Breast epithelium (tissue), 4 donors: ENCODE results near the gene TEX261. TPM values are rescaled to one million over a fixed set of nuclear protein-coding genes. Genes with fewer than 3 reads are reported as not detected.
A peak's percentile ranks its signal among the peaks of the same experiment; 100 is the strongest.

Experiments used
- DNase-seq, 2 donors: peaks; one replicate each; pipeline ENCODE4 v3.0.0-alpha.2; 2019; ENCODE audit warnings: low spot score in 2 of 2
- H3K27ac ChIP-seq, 2 donors: fragments of 200-600 bp; sonication (generic) in 1 of 2; one replicate each; pipeline ENCODE4 v1.5.1; 2016 to 2019; ENCODE audit warnings: mild to moderate bottlenecking in 1 of 2
- H3K27me3 ChIP-seq, 2 donors: fragments of 200-600 bp; sonication (generic) in 1 of 2; one replicate each; pipeline versions ENCODE4 v1.5.1 to v1.6.0; 2017 to 2019; ENCODE audit warnings: control low read depth in 1 of 2, mild to moderate bottlenecking in 1 of 2
- H3K36me3 ChIP-seq: fragments of 200-600 bp; one replicate; pipeline ENCODE4 v1.5.1; 2019
- H3K4me1 ChIP-seq, 2 donors: fragments of 200-600 bp; sonication (generic); one replicate each; pipeline ENCODE4 v1.5.1; 2016 to 2019; ENCODE audit warnings: control low read depth in 1 of 2
- H3K4me3 ChIP-seq, 3 donors: fragments of 200-600 bp; sonication (generic); 1 replicate in 2 of 3; 2 replicates in 1 of 3; pipeline ENCODE4 v1.5.1; 2016 to 2019; ENCODE audit warnings: mild to moderate bottlenecking in 3 of 3, moderate library complexity in 2 of 3
- H3K9me3 ChIP-seq, 2 donors: fragments of 200-600 bp; sonication (generic) in 1 of 2; one replicate each; pipeline ENCODE4 v1.5.1; 2016 to 2019; ENCODE audit warnings: control low read depth in 1 of 2
- POLR2A ChIP-seq: fragments of 450-650 bp; IDR thresholded peaks from one replicate; pipeline ENCODE4 v1.6.1; 2016; ENCODE audit warnings: antibody characterized with exemption, mild to moderate bottlenecking, moderate library complexity
- POLR2AphosphoS5 ChIP-seq, 3 donors: sonication (generic); formaldehyde crosslinking; IDR thresholded peaks; one replicate each; pipeline ENCODE4 v1.6.1; 2017; ENCODE audit warnings: antibody characterized with exemption in 3 of 3
- intact Hi-C: fragments of 100-400 bp; cut with DNase I; formaldehyde crosslinking; loops from one replicate; pipeline ENCODE4 v1.15.1; 2023; ENCODE audit warnings: low total_unique reads
- total RNA-seq, 3 donors: library from RNA; depleted of rRNA; stranded (reverse); fragments of >200 nt; gene quantifications; one replicate each; pipeline ENCODE4 v1.1.0, GENCODE V29; 2016
- TF ChIP-seq, protein P1 (sequence below), 3 donors: fragments of 450-650 bp; IDR thresholded peaks; one replicate each; pipeline ENCODE4 v1.5.1; 2016 to 2017; ENCODE audit warnings: antibody characterized with exemption in 3 of 3, mild to moderate bottlenecking in 3 of 3, moderate library complexity in 3 of 3

The TEX261 gene
- total RNA-seq, 3 donors from 2014 or later: 39.5 to 48.8 (median 40.0) TPM

DNA sequence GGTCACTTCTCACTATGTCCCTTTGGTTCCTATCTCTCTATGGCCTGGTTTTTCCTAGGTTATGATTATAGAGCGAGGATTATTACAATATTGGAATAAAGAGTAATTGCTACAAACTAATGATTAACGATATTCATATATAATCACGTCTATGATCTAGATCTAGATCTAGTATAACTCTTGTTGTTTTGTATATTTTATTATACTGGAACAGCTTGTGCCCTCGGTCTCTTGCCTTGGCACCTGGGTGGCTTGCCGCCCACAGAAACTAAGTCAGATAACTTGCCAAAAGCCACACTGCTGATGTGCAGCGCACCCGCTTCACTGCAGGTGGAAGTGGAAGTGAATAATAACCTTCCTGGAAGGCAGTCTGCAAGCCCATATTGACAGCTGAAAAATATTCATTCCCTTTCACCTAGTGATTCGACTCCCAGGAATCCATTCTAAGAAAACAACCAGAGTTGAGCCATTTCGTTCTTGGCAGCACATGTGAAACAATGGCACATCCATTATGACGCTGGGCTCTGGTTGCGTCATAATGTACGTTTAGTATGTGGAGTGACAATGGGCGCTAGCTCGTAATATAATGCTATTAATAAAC is 17.0 kb downstream of the TEX261 start:
- Histone ChIP-seq H3K27me3 (no peaks in the 10 kb centered on the region), H3K4me1 (no peaks in the 10 kb centered on the region), H3K27ac (peak overlapping the region; percentile 89 to 94), H3K36me3 (no peaks in the 10 kb centered on the region), H3K9me3 (no peaks in the 10 kb centered on the region), H3K4me3 (peak overlapping the region; percentile 55 to 81 (median 71))
- TF ChIP-seq POLR2A (no peak), POLR2AphosphoS5 (IDR thresholded peaks at IDR 0.05) (peak; percentile 46 to 75 (median 50))
- TF ChIP-seq, protein P1, sequence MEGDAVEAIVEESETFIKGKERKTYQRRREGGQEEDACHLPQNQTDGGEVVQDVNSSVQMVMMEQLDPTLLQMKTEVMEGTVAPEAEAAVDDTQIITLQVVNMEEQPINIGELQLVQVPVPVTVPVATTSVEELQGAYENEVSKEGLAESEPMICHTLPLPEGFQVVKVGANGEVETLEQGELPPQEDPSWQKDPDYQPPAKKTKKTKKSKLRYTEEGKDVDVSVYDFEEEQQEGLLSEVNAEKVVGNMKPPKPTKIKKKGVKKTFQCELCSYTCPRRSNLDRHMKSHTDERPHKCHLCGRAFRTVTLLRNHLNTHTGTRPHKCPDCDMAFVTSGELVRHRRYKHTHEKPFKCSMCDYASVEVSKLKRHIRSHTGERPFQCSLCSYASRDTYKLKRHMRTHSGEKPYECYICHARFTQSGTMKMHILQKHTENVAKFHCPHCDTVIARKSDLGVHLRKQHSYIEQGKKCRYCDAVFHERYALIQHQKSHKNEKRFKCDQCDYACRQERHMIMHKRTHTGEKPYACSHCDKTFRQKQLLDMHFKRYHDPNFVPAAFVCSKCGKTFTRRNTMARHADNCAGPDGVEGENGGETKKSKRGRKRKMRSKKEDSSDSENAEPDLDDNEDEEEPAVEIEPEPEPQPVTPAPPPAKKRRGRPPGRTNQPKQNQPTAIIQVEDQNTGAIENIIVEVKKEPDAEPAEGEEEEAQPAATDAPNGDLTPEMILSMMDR (IDR thresholded peaks at IDR 0.05): peak in 1 of 3 donors; percentile 28
- DNase-seq: peak; percentile 45 to 66
- intact Hi-C loops: no loop called here

DNA sequence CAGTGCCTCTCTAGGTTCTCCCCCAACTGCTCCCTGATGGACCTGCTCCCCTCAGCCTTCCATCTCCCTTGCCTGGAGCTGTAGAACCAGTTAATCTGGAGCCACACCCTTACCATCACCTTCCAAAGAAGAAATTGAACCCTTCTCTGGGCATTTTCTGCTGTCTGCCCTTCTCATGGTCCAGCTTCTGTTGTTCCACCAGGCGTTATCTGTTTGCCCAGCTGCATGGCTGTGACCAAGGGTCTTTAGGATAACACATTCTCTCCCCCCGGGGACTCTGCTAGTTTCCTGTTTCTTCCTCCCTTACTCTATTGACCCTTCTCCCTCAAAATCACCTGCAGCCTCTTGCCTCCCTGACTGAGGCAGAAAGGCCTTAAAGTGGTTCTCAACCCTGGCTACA is 19.4 kb downstream of the TEX261 start:
- TF ChIP-seq, protein P1 (IDR thresholded peaks at IDR 0.05): no peak
- TF ChIP-seq POLR2A (no peak), POLR2AphosphoS5 (IDR thresholded peaks at IDR 0.05) (no peak)
- Histone ChIP-seq H3K4me3 (no peak overlapping the region), H3K36me3 (no peaks in the 10 kb centered on the region), H3K9me3 (no peaks in the 10 kb centered on the region), H3K4me1 (no peaks in the 10 kb centered on the region), H3K27ac (no peak overlapping the region), H3K27me3 (no peaks in the 10 kb centered on the region)
- intact Hi-C loops: no loop called here
- DNase-seq: peak in 1 of 2 donors; percentile 2

DNA sequence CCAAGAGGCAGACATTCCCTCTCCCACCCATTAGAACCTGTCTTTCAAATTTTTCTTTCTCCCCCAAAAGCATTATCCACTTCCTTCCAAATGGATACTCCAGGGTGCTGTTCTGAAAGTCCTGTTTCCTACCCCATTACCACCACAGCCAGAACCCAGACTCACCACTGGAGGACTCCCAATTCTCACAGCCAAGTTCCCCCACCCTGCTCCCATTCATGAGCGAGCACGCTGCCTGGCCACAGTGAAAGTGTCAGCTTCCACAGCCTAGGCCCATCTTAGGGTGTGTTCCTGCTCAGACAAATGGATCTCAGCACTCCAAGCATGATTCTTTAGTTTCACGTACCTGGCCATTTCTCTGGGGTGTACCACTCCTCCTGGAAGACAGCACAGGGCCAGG is 20.1 kb downstream of the TEX261 start:
- no peak for TF ChIP-seq POLR2A
- TF ChIP-seq POLR2AphosphoS5 (IDR thresholded peaks at IDR 0.05): no peak
- TF ChIP-seq, protein P1 (IDR thresholded peaks at IDR 0.05): no peak
- peak in 1 of 2 donors; percentile 10 for DNase-seq
- intact Hi-C loops: no loop called here
- Histone ChIP-seq H3K4me1 (no peaks in the 10 kb centered on the region), H3K36me3 (no peaks in the 10 kb centered on the region), H3K27me3 (no peaks in the 10 kb centered on the region), H3K27ac (no peak overlapping the region), H3K9me3 (no peaks in the 10 kb centered on the region), H3K4me3 (no peak overlapping the region)

DNA sequence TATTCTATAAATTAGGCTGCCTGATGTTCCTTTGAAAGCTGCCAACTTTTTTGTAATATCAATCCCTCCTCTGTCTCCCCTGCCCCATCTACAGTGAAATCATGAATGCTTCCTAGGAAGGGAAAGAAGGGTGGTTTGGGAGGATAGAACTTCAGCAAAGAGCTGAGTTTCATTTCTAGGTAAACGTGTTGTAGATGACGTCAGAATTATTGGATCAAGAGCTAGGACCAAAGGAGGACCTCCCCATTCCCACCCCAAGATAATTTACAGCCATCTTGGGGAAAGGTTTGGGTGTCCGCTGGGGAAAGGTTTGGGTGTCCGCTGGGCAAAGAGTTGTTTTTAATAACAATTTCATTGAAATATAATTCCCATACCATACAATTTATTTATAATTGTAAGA is 27.5 kb downstream of the TEX261 start:
- TF ChIP-seq, protein P1 (IDR thresholded peaks at IDR 0.05): no peak
- no peak for TF ChIP-seq POLR2AphosphoS5 (IDR thresholded peaks at IDR 0.05)
- TF ChIP-seq POLR2A: no peak
- Histone ChIP-seq H3K4me1 (no peaks in the 10 kb centered on the region), H3K9me3 (no peaks in the 10 kb centered on the region), H3K36me3 (no peaks in the 10 kb centered on the region), H3K4me3 (no peak overlapping the region), H3K27me3 (no peaks in the 10 kb centered on the region), H3K27ac (no peak overlapping the region)
- intact Hi-C loops: no loop called here
- DNase-seq: no peak

DNA sequence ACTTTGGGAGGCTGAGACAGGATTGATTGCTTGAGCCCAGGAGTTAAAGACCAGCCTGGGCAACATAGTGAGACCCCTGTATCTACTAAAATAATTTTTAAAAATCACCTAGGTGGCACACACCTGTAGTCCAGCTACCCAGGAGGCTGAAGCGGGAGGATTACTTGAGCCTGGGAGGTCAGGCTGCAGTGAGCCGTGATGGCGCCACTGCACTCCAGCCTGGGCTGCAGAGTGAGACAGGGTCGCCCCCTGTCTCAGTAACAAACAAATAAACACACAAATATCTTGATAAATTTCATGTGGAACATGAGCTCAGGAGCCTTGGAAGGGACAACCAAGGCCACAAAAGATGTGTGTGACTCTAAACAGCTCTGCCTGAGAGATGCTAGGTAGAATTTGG is 28.0 kb downstream of the TEX261 start:
- Histone ChIP-seq H3K9me3 (no peaks in the 10 kb centered on the region), H3K4me3 (no peak overlapping the region), H3K36me3 (no peaks in the 10 kb centered on the region), H3K27ac (no peak overlapping the region), H3K27me3 (no peaks in the 10 kb centered on the region), H3K4me1 (no peaks in the 10 kb centered on the region)
- TF ChIP-seq POLR2AphosphoS5 (IDR thresholded peaks at IDR 0.05): no peak
- no peak for TF ChIP-seq POLR2A
- TF ChIP-seq, protein P1 (IDR thresholded peaks at IDR 0.05): no peak
- DNase-seq: no peak
- intact Hi-C loops: no loop called here
